Muscle of leg (tissue), 11 donors: Measurements from ENCODE around the gene PTPRT. TPM values are rescaled to one million over a fixed set of nuclear protein-coding genes. Genes with fewer than 3 reads are reported as not detected.

Source experiments
- DNase-seq: peaks from one replicate; pipeline ENCODE4 v3.0.0; 2013
- H3K27ac ChIP-seq: one replicate; pipeline ENCODE4 v1.5.1; 2013; ENCODE audit warnings: mild to moderate bottlenecking, low read length, control low read depth
- H3K27me3 ChIP-seq: one replicate; pipeline ENCODE4 v1.6.1; 2013; ENCODE audit warnings: low read length; ENCODE audit not compliant: control insufficient read depth, insufficient read depth
- H3K36me3 ChIP-seq: one replicate; pipeline ENCODE4 v1.6.1; 2013; ENCODE audit warnings: low read length; ENCODE audit not compliant: control insufficient read depth, insufficient read depth
- H3K4me1 ChIP-seq: one replicate; pipeline ENCODE4 v1.6.1; 2013; ENCODE audit warnings: low read length; ENCODE audit not compliant: control insufficient read depth, insufficient read depth
- H3K4me3 ChIP-seq: one replicate; pipeline ENCODE4 v1.5.1; 2013; ENCODE audit warnings: low read length, control low read depth
- H3K9me3 ChIP-seq: replicated peaks from 2 replicates; pipeline ENCODE4 v1.6.1; 2013; ENCODE audit warnings: low read depth, low read length; ENCODE audit not compliant: control insufficient read depth
- WGBS: methylation state at CpG from one replicate; pipeline ENCODE4 v1.1.5; 2013; ENCODE audit warnings: missing lambda C conversion rate; ENCODE audit not compliant: insufficient coverage; 5-methylcytosine and 5-hydroxymethylcytosine counted together
- polyA plus RNA-seq, 8 donors: library from polyadenylated mRNA; unstranded; fragments of 120-200 nt; gene quantifications; one replicate each; pipeline versions ENCODE4 v1.2.1 to v1.2.3, GENCODE V29; 2013; ENCODE audit warnings: inconsistent platforms in 1 of 8, low replicate concordance in 1 of 8; ENCODE audit not compliant: insufficient read length in 8 of 8, insufficient read depth in 1 of 8
- total RNA-seq: library from RNA; stranded (reverse); fragments of 120-200 nt; gene quantifications from one replicate; pipeline ENCODE4 v1.2.4, GENCODE V29; 2013

The PTPRT gene
- total and polyA plus RNA-seq, 9 donors: 0.10 to 0.94 (median 0.51) TPM

GRCh38 chr20:42378826-42379225 lies 810.9 kb downstream of the PTPRT start:
- WGBS: 61% methylated on average over 3 of the region's 3 CpGs
- Histone ChIP-seq H3K36me3 (no peaks in the 10 kb centered on the region), H3K4me1 (no peaks in the 10 kb centered on the region), H3K27ac (no peak overlapping the region), H3K9me3 (no peaks in the 10 kb centered on the region), H3K27me3 (no peaks in the 10 kb centered on the region), H3K4me3 (no peak overlapping the region)
- no peak for DNase-seq

- WGBS: 62% methylated on average over 3 of the region's 6 CpGs
- peak; percentile 51 for DNase-seq
- no peaks in the 10 kb centered on the region for H3K9me3 ChIP-seq
Measured at GRCh38 chr20:42376131-42376530, 813.6 kb downstream of the PTPRT start.

DNA sequence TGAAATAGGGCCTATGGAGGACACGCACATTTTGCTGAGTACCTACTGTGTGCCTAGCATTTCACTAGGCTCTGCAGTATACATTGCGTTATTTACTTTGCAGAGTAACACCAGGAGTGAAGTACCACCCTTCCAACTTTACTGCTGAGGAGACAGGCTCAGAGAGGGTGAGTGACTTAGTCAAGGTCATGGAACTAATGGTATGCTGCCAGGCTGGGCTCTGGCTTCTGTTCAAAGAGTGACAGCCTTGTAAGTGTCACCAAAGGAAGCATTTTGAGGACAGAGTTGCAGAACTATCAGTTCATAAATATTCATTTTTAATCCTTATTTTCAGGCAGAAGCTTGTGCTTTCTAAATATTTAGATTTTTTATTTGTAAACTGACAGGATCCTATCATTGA lies 816.7 kb downstream of the PTPRT start:
- Histone ChIP-seq H3K4me1 (no peaks in the 10 kb centered on the region), H3K9me3 (no peaks in the 10 kb centered on the region), H3K27me3 (peaks cover 3% of the 10 kb centered on the region), H3K36me3 (no peaks in the 10 kb centered on the region), H3K27ac (no peak overlapping the region), H3K4me3 (no peak overlapping the region)
- DNase-seq: no peak
- 100% methylated on average over 1 of the region's 2 CpGs for WGBS

More at GRCh38 chr20:42376131-42376530, 813.6 kb downstream of the PTPRT start:
- no peak overlapping the region for H3K4me3 ChIP-seq
- H3K4me1 ChIP-seq: no peaks in the 10 kb centered on the region
- H3K27me3 ChIP-seq: no peaks in the 10 kb centered on the region
- no peak overlapping the region for H3K27ac ChIP-seq
- no peaks in the 10 kb centered on the region for H3K36me3 ChIP-seq

DNA sequence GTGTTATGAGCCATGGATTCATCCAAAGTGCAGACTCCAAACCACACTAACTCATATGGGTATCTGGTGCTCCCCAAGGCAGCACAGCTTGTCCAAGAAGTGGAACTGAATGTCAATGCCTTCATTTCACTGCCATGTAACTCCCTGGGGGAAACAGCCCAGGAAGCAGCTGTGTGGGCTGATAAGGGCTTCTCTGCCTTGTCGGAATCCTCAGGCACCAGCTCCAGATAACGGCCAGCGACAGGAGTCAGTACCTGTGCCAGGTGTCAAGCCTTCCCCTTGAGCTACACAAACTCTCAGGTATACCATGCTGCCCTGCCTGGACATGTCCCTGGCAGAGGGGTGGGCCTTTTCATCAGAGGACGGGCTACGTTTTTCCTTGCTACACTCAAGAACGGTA lies 819.6 kb downstream of the PTPRT start:
- no peak for DNase-seq
- no peaks in the 10 kb centered on the region for H3K9me3 ChIP-seq
- peaks cover 6% of the 10 kb centered on the region for H3K27me3 ChIP-seq
- H3K4me1 ChIP-seq: no peaks in the 10 kb centered on the region
- no peak overlapping the region for H3K27ac ChIP-seq
- H3K36me3 ChIP-seq: no peaks in the 10 kb centered on the region
- H3K4me3 ChIP-seq: no peak overlapping the region
- 74% methylated on average over 6 of the region's 6 CpGs for WGBS

- Histone ChIP-seq H3K4me3 (no peak overlapping the region), H3K27me3 (peaks cover 6% of the 10 kb centered on the region), H3K27ac (no peak overlapping the region), H3K36me3 (no peaks in the 10 kb centered on the region), H3K9me3 (no peaks in the 10 kb centered on the region), H3K4me1 (peaks cover 2% of the 10 kb centered on the region)
- no peak for DNase-seq
- WGBS: 93% methylated on average over 2 of the region's 3 CpGs
Measured at GRCh38 chr20:42368910-42369309, 820.8 kb downstream of the PTPRT start.

DNA sequence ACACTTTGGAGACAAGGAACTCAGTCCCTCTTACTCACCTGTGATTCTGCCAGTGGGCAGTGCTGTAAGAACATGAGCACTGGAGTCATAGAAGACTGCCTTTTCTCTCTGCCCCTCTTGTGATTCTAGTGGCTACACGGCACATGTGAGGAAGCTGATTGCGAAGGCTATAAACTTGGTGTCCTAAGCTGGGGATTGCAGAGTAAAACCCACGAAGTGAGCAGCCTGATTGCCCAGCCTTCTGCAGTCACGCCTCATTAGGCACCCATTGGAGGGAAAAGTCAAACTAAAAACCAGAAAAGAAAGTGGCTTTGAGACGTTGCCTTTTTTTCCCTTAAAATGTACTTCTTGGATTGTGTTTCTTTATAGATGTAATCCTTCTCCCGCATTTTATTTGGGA lies 823.1 kb downstream of the PTPRT start:
- H3K4me1 ChIP-seq: peaks cover 2% of the 10 kb centered on the region
- H3K36me3 ChIP-seq: no peaks in the 10 kb centered on the region
- no peaks in the 10 kb centered on the region for H3K9me3 ChIP-seq
- WGBS: 16% methylated on average over 5 of the region's 6 CpGs
- no peak for DNase-seq
- no peak overlapping the region for H3K27ac ChIP-seq
- H3K4me3 ChIP-seq: no peak overlapping the region
- peaks cover 6% of the 10 kb centered on the region for H3K27me3 ChIP-seq

DNA sequence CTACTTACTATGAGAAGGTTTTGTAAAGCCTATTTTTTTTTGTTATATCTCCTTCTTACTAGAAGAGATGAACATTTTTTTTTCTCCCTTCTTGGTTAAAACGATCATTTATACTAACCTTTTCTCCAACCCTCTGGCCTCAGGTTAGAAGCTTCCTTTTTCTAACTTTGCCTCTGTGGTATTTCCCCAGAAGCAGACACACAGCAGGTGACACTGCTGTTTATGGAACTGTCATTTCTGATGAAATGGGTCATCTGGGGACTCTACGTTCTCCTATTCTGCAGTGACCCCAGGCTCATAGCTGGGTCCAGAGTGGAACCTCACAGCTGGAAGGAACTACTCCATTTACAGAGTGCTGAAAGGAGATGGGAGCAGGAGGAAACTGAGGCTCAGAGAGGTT lies 825.3 kb downstream of the PTPRT start:
- Histone ChIP-seq H3K9me3 (no peaks in the 10 kb centered on the region), H3K4me3 (no peak overlapping the region), H3K27ac (no peak overlapping the region), H3K36me3 (no peaks in the 10 kb centered on the region), H3K27me3 (peaks cover 6% of the 10 kb centered on the region), H3K4me1 (peaks cover 13% of the 10 kb centered on the region)
- no CpG with 5 or more reads among the region's 2 CpGs for WGBS
- DNase-seq: no peak

GRCh38 chr20:42361402-42361970 lies 828.2 kb downstream of the PTPRT start:
- H3K27ac ChIP-seq: no peak overlapping the region
- WGBS: 49% methylated on average over 4 of the region's 6 CpGs
- H3K27me3 ChIP-seq: no peaks in the 10 kb centered on the region
- H3K4me1 ChIP-seq: peaks cover 14% of the 10 kb centered on the region
- peak; percentile 37 for DNase-seq
- H3K4me3 ChIP-seq: no peak overlapping the region
- no peaks in the 10 kb centered on the region for H3K9me3 ChIP-seq
- H3K36me3 ChIP-seq: no peaks in the 10 kb centered on the region

GRCh38 chr20:42360621-42361020 lies 829.1 kb downstream of the PTPRT start:
- peak; percentile 59 for DNase-seq
- Histone ChIP-seq H3K27me3 (no peaks in the 10 kb centered on the region), H3K36me3 (no peaks in the 10 kb centered on the region), H3K4me3 (no peak overlapping the region), H3K27ac (no peak overlapping the region), H3K9me3 (no peaks in the 10 kb centered on the region), H3K4me1 (peaks cover 14% of the 10 kb centered on the region)
- WGBS: no CpG with 5 or more reads among the region's 1 CpG

DNA sequence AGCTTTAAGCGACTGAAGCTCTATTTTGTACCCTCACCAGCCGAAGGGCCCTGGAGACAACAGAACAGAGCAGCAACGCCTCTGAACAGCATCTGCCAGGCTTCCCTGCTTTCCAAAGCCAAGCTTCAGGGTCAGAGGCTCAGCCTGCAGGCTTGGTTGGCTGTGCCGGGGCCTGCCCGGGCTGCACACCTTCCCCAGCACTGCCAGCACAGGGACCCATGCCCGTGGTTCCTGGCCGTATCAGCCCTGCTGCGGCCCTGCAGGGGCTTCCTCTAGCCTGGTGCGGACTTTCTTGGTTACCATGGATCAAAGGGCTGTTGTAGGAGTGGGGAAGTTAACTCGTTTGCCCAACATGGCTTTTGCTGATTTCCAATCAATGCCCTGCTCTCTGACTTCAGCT lies 830.1 kb downstream of the PTPRT start:
- H3K27ac ChIP-seq: no peak overlapping the region
- DNase-seq: no peak
- H3K27me3 ChIP-seq: no peaks in the 10 kb centered on the region
- peaks cover 13% of the 10 kb centered on the region for H3K4me1 ChIP-seq
- WGBS: 87% methylated on average over 9 of the region's 10 CpGs
- H3K36me3 ChIP-seq: no peaks in the 10 kb centered on the region
- no peak overlapping the region for H3K4me3 ChIP-seq
- H3K9me3 ChIP-seq: no peaks in the 10 kb centered on the region

- H3K27me3 ChIP-seq: no peaks in the 10 kb centered on the region
- no peaks in the 10 kb centered on the region for H3K9me3 ChIP-seq
- DNase-seq: no peak
- no CpG with 5 or more reads among the region's 6 CpGs for WGBS
- H3K4me3 ChIP-seq: no peak overlapping the region
- no peaks in the 10 kb centered on the region for H3K4me1 ChIP-seq
- no peaks in the 10 kb centered on the region for H3K36me3 ChIP-seq
- no peak overlapping the region for H3K27ac ChIP-seq
Measured at GRCh38 chr20:42352096-42352495, 837.6 kb downstream of the PTPRT start.
